Activated naive CD4-positive, alpha-beta T cell treated with anti-CD3 and anti-CD28 coated beads, Interleukin-2, amount 50 U/mL, for 16 hours (primary cell): ENCODE measurements around the gene PAFAH2.
A peak's percentile ranks its signal among the peaks of the same experiment; 100 is the strongest.
"Not testable (repeated sequence)": the region's sequence is repeated elsewhere in the genome, so short reads cannot be mapped to it uniquely, and the experiment has no call there.

Experiments
- DNase-seq: peaks from one replicate; pipeline ENCODE4 v3.0.0-alpha.2; 2020

Gene PAFAH2

GRCh38 chr1:25978403-25978802 is 19.5 kb downstream of the PAFAH2 start:
- DNase-seq, result no peak

- DNase-seq, result no peak
Measured at GRCh38 chr1:25977801-25978200, 20.1 kb downstream of the PAFAH2 start.

- DNase-seq, result no peak
Measured at GRCh38 chr1:25973610-25974321, 24.1 kb downstream of the PAFAH2 start.

- no peak for DNase-seq
Measured at GRCh38 chr1:25971811-25972180, 26.1 kb downstream of the PAFAH2 start.

GRCh38 chr1:25971066-25971810 is 26.6 kb downstream of the PAFAH2 start:
- peak; percentile 48 for DNase-seq

GRCh38 chr1:25967308-25967707 is 30.6 kb downstream of the PAFAH2 start:
- no peak for DNase-seq

GRCh38 chr1:25959611-25960010 is 38.3 kb downstream of the PAFAH2 start:
- DNase-seq, result no peak

- DNase-seq, result no peak
Measured at GRCh38 chr1:25958465-25958864, 39.4 kb downstream of the PAFAH2 start.

GRCh38 chr1:25955553-25955952 is 42.3 kb downstream of the PAFAH2 start:
- no peak for DNase-seq

GRCh38 chr1:25954282-25954938 is 43.5 kb downstream of the PAFAH2 start:
- no peak for DNase-seq

- no peak for DNase-seq
Measured at GRCh38 chr1:25952841-25953401, 44.9 kb downstream of the PAFAH2 start.

GRCh38 chr1:25948641-25949040 is 49.2 kb downstream of the PAFAH2 start:
- DNase-seq, result no peak

GRCh38 chr1:25947027-25947426 is 50.8 kb downstream of the PAFAH2 start:
- DNase-seq, result no peak

- DNase-seq, result no peak
Measured at GRCh38 chr1:25945761-25946160, 52.1 kb downstream of the PAFAH2 start.

GRCh38 chr1:25944986-25945385 is 52.9 kb downstream of the PAFAH2 start:
- no peak for DNase-seq

- DNase-seq, result not testable (repeated sequence)
Measured at GRCh38 chr1:25943511-25943910, 54.4 kb downstream of the PAFAH2 start.

GRCh38 chr1:25936947-25937346 is 60.9 kb downstream of the PAFAH2 start:
- DNase-seq, result no peak

GRCh38 chr1:25933479-25934365 is 64.1 kb downstream of the PAFAH2 start:
- DNase-seq, result no peak

GRCh38 chr1:25932811-25933400 is 65.0 kb downstream of the PAFAH2 start:
- DNase-seq, result not testable (repeated sequence)

- no peak for DNase-seq
Measured at GRCh38 chr1:25932321-25932720, 65.5 kb downstream of the PAFAH2 start.

- DNase-seq, result no peak
Measured at GRCh38 chr1:25929016-25929415, 68.8 kb downstream of the PAFAH2 start.
